Panc1 (cell line): Measurements from ENCODE around the gene HTR1D.

Source experiments
- CTCF ChIP-seq: fragments of 450-650 bp; IDR thresholded peaks from 2 replicates; pipeline ENCODE4 v1.5.1; 2017; ENCODE audit warnings: mild to moderate bottlenecking
- POLR2AphosphoS5 ChIP-seq: IDR thresholded peaks from 2 replicates; pipeline ENCODE4 v1.6.1; 2012; ENCODE audit warnings: mild to moderate bottlenecking, low read depth, low read length, moderate library complexity

DNA sequence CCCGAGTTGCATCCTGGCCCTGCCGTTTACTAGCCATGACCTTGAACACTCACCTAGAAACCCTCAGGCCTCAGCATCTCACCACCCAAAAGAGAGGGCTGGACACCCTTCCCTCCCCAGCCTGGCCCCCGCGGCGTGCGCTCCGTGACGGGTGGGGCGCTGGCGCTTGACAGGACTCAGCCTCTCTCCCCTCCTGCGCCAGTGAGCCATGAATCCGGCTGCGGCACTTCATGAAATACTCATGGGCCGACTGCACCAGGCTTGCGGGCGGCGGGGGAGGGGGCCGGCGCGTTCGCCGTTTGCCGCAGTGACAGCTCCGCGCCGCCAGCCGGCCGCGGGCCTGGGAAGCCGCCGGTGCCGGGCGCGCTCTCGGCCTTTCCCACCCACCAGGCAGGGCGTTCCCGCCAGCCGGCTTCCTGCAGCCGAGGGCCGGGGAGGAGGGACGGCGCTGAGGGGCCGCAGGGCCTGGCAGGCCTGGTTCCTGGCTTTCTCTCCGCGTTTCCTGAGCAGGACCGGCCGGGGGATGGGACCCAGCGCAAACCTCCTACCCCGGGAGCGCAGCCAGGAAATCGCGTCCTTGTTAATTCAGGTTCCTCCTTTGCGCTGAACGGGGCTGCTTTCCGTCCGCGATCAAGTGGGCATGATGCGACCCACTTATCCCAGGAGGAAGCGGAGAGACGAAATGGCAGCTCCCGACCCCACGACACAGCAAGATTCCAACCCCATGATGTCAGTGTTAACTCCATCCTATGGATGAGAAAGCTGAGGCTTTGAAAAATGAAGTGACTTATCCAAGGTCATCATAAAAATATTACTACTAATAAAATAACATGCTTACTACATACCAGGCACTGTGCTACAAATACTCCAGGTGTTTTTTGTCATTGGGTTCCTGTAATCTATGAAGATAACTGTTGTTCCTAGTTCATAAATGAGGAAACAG lies 39.6 kb downstream of the HTR1D start:
- TF ChIP-seq CTCF = no peak
- no peak for TF ChIP-seq POLR2AphosphoS5
